Endothelial cell of umbilical vein (primary cell): ENCODE data around the gene OOSP4B. TPM values are rescaled to one million over a fixed set of nuclear protein-coding genes. Genes with fewer than 3 reads are reported as not detected.

ENCODE experiments used
- BruUV-seq: library from RNA; stranded (reverse); fragments of 400-500 nt; replicated peaks from 2 replicates; lab custom pipeline; 2021; lab: Mats Ljungman, UMichigan
- CTCF ChIA-PET: fragments of 300-600, 350-600 bp; sonication (Branson Sonifier 250); formaldehyde crosslinking; loops from one replicate; lab custom pipeline; 2021; ENCODE audit warnings: antibody characterized with exemption, inconsistent platforms; lab: Charles Lee
- POLR2A ChIA-PET: fragments of 300-600, 350-600 bp; sonication (Branson Sonifier 250); formaldehyde crosslinking; loops from one replicate; lab custom pipeline; 2021; ENCODE audit warnings: antibody characterized with exemption, inconsistent platforms; lab: Charles Lee
- DNase-seq: peaks from one replicate; pipeline ENCODE4 v3.0.0-alpha.2; 2011; ENCODE audit warnings: low read depth, low spot score
- FAIRE-seq: peaks from 2 replicates; lab custom pipeline; 2011; peaks lifted over from hg19 to GRCh38; lab: Jason Lieb, UNC
- H2AFZ ChIP-seq: 2 replicates; pipeline ENCODE4 v1.6.0; 2012; ENCODE audit warnings: low read depth, low read length, control low read depth, inconsistent platforms
- H3K27ac ChIP-seq: 2 replicates; pipeline ENCODE4 v1.5.1; 2011; ENCODE audit warnings: low read depth, mild to moderate bottlenecking, control low read depth, low read length, moderate library complexity; ENCODE audit not compliant: insufficient read depth
- H3K27me3 ChIP-seq, 2 experiments: 2 replicates each; pipeline versions ENCODE4 v1.6.0 to v1.6.1; 2011; ENCODE audit warnings: low read length in 2 of 2, mixed read lengths in 1 of 2; ENCODE audit not compliant: control insufficient read depth in 2 of 2, insufficient read depth in 2 of 2
- H3K36me3 ChIP-seq, 2 experiments: 2 replicates in 1 of 2; 3 replicates in 1 of 2; pipeline ENCODE4 v1.5.1; 2011; ENCODE audit warnings: low read length in 2 of 2, mild to moderate bottlenecking in 1 of 2, moderate library complexity in 1 of 2; ENCODE audit not compliant: control insufficient read depth in 2 of 2, insufficient read depth in 2 of 2; ENCODE audit errors: extremely low read depth in 1 of 2
- H3K4me1 ChIP-seq: 3 replicates; pipeline ENCODE4 v1.5.1; 2011; ENCODE audit warnings: mild to moderate bottlenecking, low read length; ENCODE audit not compliant: control insufficient read depth, insufficient read depth; ENCODE audit errors: extremely low read depth
- H3K4me2 ChIP-seq: 2 replicates; pipeline ENCODE4 v1.6.1; 2011; ENCODE audit warnings: low read length, control low read depth, mixed read lengths; ENCODE audit not compliant: insufficient read depth
- H3K4me3 ChIP-seq, 3 experiments: fragments of 200-600 bp in 1 of 3; sonication (generic), shearing (Covaris generic) in 1 of 3; replicated peaks in 1 of 3; 2 replicates each; pipeline ENCODE4 v1.5.1; 2011 to 2016; ENCODE audit warnings: control low read depth in 3 of 3, low read length in 3 of 3, mild to moderate bottlenecking in 2 of 3, inconsistent platforms in 1 of 3, low read depth in 1 of 3, moderate library complexity in 1 of 3; ENCODE audit not compliant: insufficient read depth in 1 of 3
- H3K79me2 ChIP-seq: 2 replicates; pipeline ENCODE4 v1.6.0; 2012; ENCODE audit warnings: low read length, inconsistent platforms; ENCODE audit not compliant: control insufficient read depth, insufficient read depth
- H3K9ac ChIP-seq: replicated peaks from 2 replicates; pipeline ENCODE3; 2011; ENCODE audit warnings: low read length, control low read depth; ENCODE audit not compliant: insufficient read depth; ENCODE audit errors: extremely low read depth
- H3K9me1 ChIP-seq: replicated peaks from 3 replicates; pipeline ENCODE4 v1.6.0; 2011; ENCODE audit warnings: mild to moderate bottlenecking, low read length; ENCODE audit not compliant: control insufficient read depth, insufficient read depth; ENCODE audit errors: extremely low read depth
- H3K9me3 ChIP-seq: replicated peaks from 2 replicates; pipeline ENCODE4 v1.5.1; 2012; ENCODE audit warnings: low read length, inconsistent platforms; ENCODE audit not compliant: control insufficient read depth, insufficient read depth
- H4K20me1 ChIP-seq: replicated peaks from 2 replicates; pipeline ENCODE3; 2011; ENCODE audit warnings: mild to moderate bottlenecking, low read length; ENCODE audit not compliant: control insufficient read depth, insufficient read depth; ENCODE audit errors: extremely low read depth
- EZH2 ChIP-seq: IDR thresholded peaks from 2 replicates; pipeline ENCODE4 v1.6.1; 2012; ENCODE audit warnings: borderline replicate concordance, low read depth, mild to moderate bottlenecking, moderate library complexity, low read length, inconsistent platforms; ENCODE audit not compliant: severe bottlenecking
- FOS ChIP-seq: IDR thresholded peaks from 2 replicates; pipeline ENCODE4 v1.6.1; 2011; ENCODE audit warnings: mild to moderate bottlenecking, low read length, moderate library complexity, borderline replicate concordance; ENCODE audit not compliant: insufficient read depth
- GATA2 ChIP-seq: IDR thresholded peaks from 2 replicates; pipeline ENCODE4 v1.7.0; 2011; ENCODE audit warnings: low read depth, mild to moderate bottlenecking, moderate library complexity, mixed read lengths, low read length; ENCODE audit not compliant: insufficient read length, insufficient read depth
- JUN ChIP-seq: IDR thresholded peaks from 2 replicates; pipeline ENCODE4 v1.6.1; 2011; ENCODE audit warnings: borderline replicate concordance, low read depth; ENCODE audit not compliant: insufficient read length, insufficient read depth
- MYC ChIP-seq: IDR thresholded peaks from one replicate; pipeline ENCODE4 v1.6.1; 2011; ENCODE audit warnings: mild to moderate bottlenecking, low read depth, low read length
- POLR2A ChIP-seq: IDR thresholded peaks from 2 replicates; pipeline ENCODE4 v1.6.1; 2012; ENCODE audit warnings: low read depth, mild to moderate bottlenecking, control low read depth, low read length
- POLR2AphosphoS5 ChIP-seq: IDR thresholded peaks from 2 replicates; pipeline ENCODE4 v1.6.1; 2012; ENCODE audit warnings: low read depth, mild to moderate bottlenecking, control low read depth, low read length, moderate library complexity; ENCODE audit not compliant: insufficient read depth
- dilution Hi-C: fragments of 300-500 bp; cut with MboI; formaldehyde crosslinking; loops from one replicate; pipeline ENCODE4 v1.15.0; 2019; ENCODE audit warnings: low sequenced_read_pairs; ENCODE audit not compliant: extremely low pct_ligation_motif_present
- intact Hi-C: fragments of 100-400 bp; cut with micrococcal nuclease; formaldehyde crosslinking; loops from one replicate; pipeline ENCODE4 v1.10.0; 2022
- polyA plus RNA-seq, 4 experiments: library from polyadenylated mRNA; depleted of rRNA in 3 of 4; stranded (reverse) in 3 of 4; unstranded in 1 of 4; fragments of >200 nt; gene quantifications; 2 replicates each; pipeline versions ENCODE4 v1.2.1 to v1.2.3, GENCODE V29; 2011 to 2012; ENCODE audit warnings: missing spikeins in 1 of 4
- total RNA-seq: library from RNA; stranded (reverse); gene quantifications from 2 replicates; pipeline ENCODE4 v1.2.3, GENCODE V29; 2021
- TF ChIP-seq, protein P1 (sequence below): IDR thresholded peaks from 2 replicates; pipeline ENCODE4 v1.6.1; 2011; ENCODE audit not compliant: insufficient read depth, insufficient read length
- TF ChIP-seq, protein P2 (sequence below), 2 donors: IDR thresholded peaks; 1 replicate in 1 of 2; 2 replicates in 1 of 2; pipeline ENCODE4 v1.5.1; 2011; ENCODE audit warnings: low read length in 2 of 2, mild to moderate bottlenecking in 2 of 2, moderate library complexity in 2 of 2, control low read depth in 1 of 2, inconsistent platforms in 1 of 2, low read depth in 1 of 2; ENCODE audit not compliant: insufficient read depth in 1 of 2; ENCODE audit errors: extremely low read depth in 1 of 2

OOSP4B gene
- total and polyA plus RNA-seq, 2 donors (not counting 3 experiments of a cell fraction or from before 2014, with no cell fraction given) = not detected

GRCh38 chr11:60077981-60078380 is 61.0 kb downstream of the OOSP4B start:
- TF ChIP-seq POLR2A (no peak), GATA2 (no peak), MYC (no peak), EZH2 (no peak), FOS (no peak), POLR2AphosphoS5 (no peak), JUN (no peak)
- TF ChIP-seq, protein P1, sequence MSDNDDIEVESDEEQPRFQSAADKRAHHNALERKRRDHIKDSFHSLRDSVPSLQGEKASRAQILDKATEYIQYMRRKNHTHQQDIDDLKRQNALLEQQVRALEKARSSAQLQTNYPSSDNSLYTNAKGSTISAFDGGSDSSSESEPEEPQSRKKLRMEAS = no peak
- TF ChIP-seq, protein P2, sequence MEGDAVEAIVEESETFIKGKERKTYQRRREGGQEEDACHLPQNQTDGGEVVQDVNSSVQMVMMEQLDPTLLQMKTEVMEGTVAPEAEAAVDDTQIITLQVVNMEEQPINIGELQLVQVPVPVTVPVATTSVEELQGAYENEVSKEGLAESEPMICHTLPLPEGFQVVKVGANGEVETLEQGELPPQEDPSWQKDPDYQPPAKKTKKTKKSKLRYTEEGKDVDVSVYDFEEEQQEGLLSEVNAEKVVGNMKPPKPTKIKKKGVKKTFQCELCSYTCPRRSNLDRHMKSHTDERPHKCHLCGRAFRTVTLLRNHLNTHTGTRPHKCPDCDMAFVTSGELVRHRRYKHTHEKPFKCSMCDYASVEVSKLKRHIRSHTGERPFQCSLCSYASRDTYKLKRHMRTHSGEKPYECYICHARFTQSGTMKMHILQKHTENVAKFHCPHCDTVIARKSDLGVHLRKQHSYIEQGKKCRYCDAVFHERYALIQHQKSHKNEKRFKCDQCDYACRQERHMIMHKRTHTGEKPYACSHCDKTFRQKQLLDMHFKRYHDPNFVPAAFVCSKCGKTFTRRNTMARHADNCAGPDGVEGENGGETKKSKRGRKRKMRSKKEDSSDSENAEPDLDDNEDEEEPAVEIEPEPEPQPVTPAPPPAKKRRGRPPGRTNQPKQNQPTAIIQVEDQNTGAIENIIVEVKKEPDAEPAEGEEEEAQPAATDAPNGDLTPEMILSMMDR (IDR thresholded peaks at IDR 0.05; ENCODE audit: extremely low read depth in 1 of 2, insufficient read depth in 1 of 2, low read depth in 1 of 2, low read length in 2 of 2) = no peak
- Histone ChIP-seq H3K9me3 (no peaks in the 10 kb centered on the region), H3K4me3 (no peak overlapping the region), H3K9me1 (no peaks in the 10 kb centered on the region), H2AFZ (no peak overlapping the region), H3K27me3 (peaks cover 0 to 2% of the 10 kb centered on the region in 2 experiments), H3K36me3 (no peaks in the 10 kb centered on the region), H4K20me1 (no peaks in the 10 kb centered on the region), H3K79me2 (no peaks in the 10 kb centered on the region), H3K27ac (no peak overlapping the region), H3K9ac (no peak overlapping the region), H3K4me2 (no peak overlapping the region), H3K4me1 (peaks cover 2% of the 10 kb centered on the region)
- dilution Hi-C loops (no loop called here), intact Hi-C loops (no loop called here)
- BruUV-seq = no TSS peak
- CTCF ChIA-PET = interaction anchor here (1.0 kb wide), 1 partner anchor 10 kb away, joined by 3 read pairs; the partner anchor contains the start of gene MS4A2
- DNase-seq = no peak
- FAIRE-seq = no peak
- POLR2A ChIA-PET = no interaction called here
